Hepatocyte (in vitro differentiated cells): ENCODE results near the gene CCL20. TPM values are rescaled to one million over a fixed set of nuclear protein-coding genes. Genes with fewer than 3 reads are reported as not detected.

Experiments
- DNase-seq: peaks from one replicate; pipeline ENCODE4 v3.0.0-alpha.2; 2016; ENCODE audit warnings: low spot score
- H2AFZ ChIP-seq: fragments of 200-600 bp; sonication (generic); 2 replicates; pipeline ENCODE4 v1.6.0; 2016; ENCODE audit warnings: antibody characterized with exemption, mild to moderate bottlenecking
- H3K27ac ChIP-seq: fragments of 200-600 bp; sonication (generic); 2 replicates; pipeline ENCODE4 v1.5.1; 2016; ENCODE audit warnings: mild to moderate bottlenecking
- H3K27me3 ChIP-seq: fragments of 200-600 bp; sonication (generic); 2 replicates; pipeline ENCODE4 v1.6.1; 2016
- H3K36me3 ChIP-seq: fragments of 200-600 bp; sonication (generic); replicated peaks from 2 replicates; pipeline ENCODE4 v1.5.1; 2016; ENCODE audit warnings: low read depth; ENCODE audit not compliant: insufficient read depth
- H3K4me1 ChIP-seq: fragments of 200-600 bp; sonication (generic); 2 replicates; pipeline ENCODE4 v1.5.1; 2016; ENCODE audit warnings: mild to moderate bottlenecking, moderate library complexity; ENCODE audit not compliant: insufficient read depth
- H3K4me2 ChIP-seq: fragments of 200-600 bp; sonication (generic); 2 replicates; pipeline ENCODE4 v1.6.0; 2016
- H3K4me3 ChIP-seq: fragments of 200-600 bp; sonication (generic); 2 replicates; pipeline ENCODE4 v1.5.1; 2016; ENCODE audit warnings: mild to moderate bottlenecking
- H3K79me2 ChIP-seq: fragments of 200-600 bp; sonication (generic); 2 replicates; pipeline ENCODE4 v1.6.0; 2017; ENCODE audit warnings: mild to moderate bottlenecking
- H3K9me2 ChIP-seq: fragments of 200-600 bp; sonication (generic); replicated peaks from 2 replicates; pipeline ENCODE4 v1.6.0; 2017; ENCODE audit warnings: mild to moderate bottlenecking; ENCODE audit not compliant: insufficient read depth
- H3K9me3 ChIP-seq: fragments of 200-600 bp; sonication (generic); 2 replicates; pipeline ENCODE4 v1.5.1; 2016; ENCODE audit warnings: low read depth, mild to moderate bottlenecking
- H4K20me1 ChIP-seq: fragments of 200-600 bp; sonication (generic); 2 replicates; pipeline ENCODE4 v1.6.0; 2016; ENCODE audit warnings: mild to moderate bottlenecking; ENCODE audit not compliant: insufficient read depth, poor library complexity, severe bottlenecking
- CTCF ChIP-seq: fragments of 200-600 bp; sonication (generic); IDR thresholded peaks from 2 replicates; pipeline ENCODE4 v1.5.1; 2016; ENCODE audit warnings: antibody characterized with exemption, mild to moderate bottlenecking; ENCODE audit not compliant: poor library complexity
- EZH2 ChIP-seq: fragments of 200-600 bp; sonication (generic); IDR thresholded peaks from 2 replicates; pipeline ENCODE4 v1.6.1; 2016; ENCODE audit warnings: antibody characterized with exemption, mild to moderate bottlenecking, borderline replicate concordance
- EZH2phosphoT487 ChIP-seq: fragments of 200-600 bp; sonication (generic); IDR thresholded peaks from one replicate; pipeline ENCODE4 v1.6.1; 2018; ENCODE audit warnings: antibody characterized with exemption, mild to moderate bottlenecking, low read depth, moderate library complexity; ENCODE audit not compliant: unreplicated experiment, severe bottlenecking
- WGBS: methylation state at CpG from one replicate; pipeline ENCODE4 v1.1.6; 2016; ENCODE audit warnings: low lambda C conversion rate; ENCODE audit errors: missing lambda C conversion rate; 5-methylcytosine and 5-hydroxymethylcytosine counted together
- polyA plus RNA-seq: library from polyadenylated mRNA; unstranded; fragments of >200 nt; fragmentation: Nextera tagmentation; extraction: Ambion mirVana; gene quantifications from 2 replicates; pipeline ENCODE4 v1.2.1, GENCODE V29; 2016
- total RNA-seq: library from RNA; depleted of rRNA; stranded (reverse); fragments of >200 nt; gene quantifications from 2 replicates; pipeline ENCODE4 v1.2.3, GENCODE V29; 2014

CCL20 gene
- total and polyA plus RNA-seq, 2 experiments from 2014 or later, result 80.0 to 112 TPM

- Histone ChIP-seq H3K9me2 (no peaks in the 10 kb centered on the region), H3K27me3 (no peaks in the 10 kb centered on the region), H3K36me3 (no peaks in the 10 kb centered on the region), H3K4me3 (no peak overlapping the region), H2AFZ (no peak overlapping the region), H3K4me2 (no peak overlapping the region), H3K27ac (no peak overlapping the region), H3K79me2 (no peaks in the 10 kb centered on the region), H4K20me1 (no peaks in the 10 kb centered on the region), H3K9me3 (no peaks in the 10 kb centered on the region), H3K4me1 (no peaks in the 10 kb centered on the region)
- no peak for DNase-seq
- WGBS, result 83% methylated on average over 4 of the region's 4 CpGs
- TF ChIP-seq EZH2phosphoT487, result no peak
- no peak for TF ChIP-seq EZH2
- no peak for TF ChIP-seq CTCF
These were observed 8.7 kb upstream of the CCL20 start for GRCh38 chr2:227804975-227805374.

GRCh38 chr2:227805578-227805977, 8.1 kb upstream of the CCL20 start:
- no peaks in the 10 kb centered on the region for H3K79me2 ChIP-seq
- H3K9me3 ChIP-seq, result no peaks in the 10 kb centered on the region
- H2AFZ ChIP-seq, result no peak overlapping the region
- H3K27me3 ChIP-seq, result no peaks in the 10 kb centered on the region
- no peak overlapping the region for H3K27ac ChIP-seq
- no peak for DNase-seq
- no peaks in the 10 kb centered on the region for H3K36me3 ChIP-seq
- no peaks in the 10 kb centered on the region for H4K20me1 ChIP-seq
- H3K4me3 ChIP-seq, result no peak overlapping the region
- no peak overlapping the region for H3K4me2 ChIP-seq
- no peak for TF ChIP-seq EZH2
- TF ChIP-seq EZH2phosphoT487, result no peak
- TF ChIP-seq CTCF, result no peak
- 78% methylated on average over 15 of the region's 15 CpGs for WGBS
- no peaks in the 10 kb centered on the region for H3K4me1 ChIP-seq
- no peaks in the 10 kb centered on the region for H3K9me2 ChIP-seq

GRCh38 chr2:227808936-227809335, 4.7 kb upstream of the CCL20 start:
- Histone ChIP-seq H3K9me2 (no peaks in the 10 kb centered on the region), H3K4me2 (no peak overlapping the region), H3K36me3 (no peaks in the 10 kb centered on the region), H3K79me2 (no peaks in the 10 kb centered on the region), H3K9me3 (no peaks in the 10 kb centered on the region), H3K27me3 (no peaks in the 10 kb centered on the region), H3K4me1 (no peaks in the 10 kb centered on the region), H4K20me1 (no peaks in the 10 kb centered on the region), H2AFZ (no peak overlapping the region), H3K4me3 (no peak overlapping the region), H3K27ac (no peak overlapping the region)
- 94% methylated on average over 1 of the region's 1 CpG for WGBS
- no peak for DNase-seq
- TF ChIP-seq EZH2 (no peak), EZH2phosphoT487 (no peak), CTCF (no peak)

GRCh38 chr2:227812001-227812400, 1.6 kb upstream of the CCL20 start:
- Histone ChIP-seq H3K27ac (no peak overlapping the region), H4K20me1 (no peaks in the 10 kb centered on the region), H3K4me2 (no peak overlapping the region), H3K4me3 (no peak overlapping the region), H3K9me2 (no peaks in the 10 kb centered on the region), H3K36me3 (no peaks in the 10 kb centered on the region), H3K27me3 (no peaks in the 10 kb centered on the region), H2AFZ (no peak overlapping the region), H3K4me1 (no peaks in the 10 kb centered on the region), H3K79me2 (no peaks in the 10 kb centered on the region), H3K9me3 (no peaks in the 10 kb centered on the region)
- TF ChIP-seq EZH2phosphoT487, result no peak
- TF ChIP-seq EZH2, result no peak
- TF ChIP-seq CTCF, result no peak
- 93% methylated on average over 4 of the region's 4 CpGs for WGBS
- no peak for DNase-seq
